Measurements from ENCODE around the gene FRMD6.

Gene FRMD6

DNA sequence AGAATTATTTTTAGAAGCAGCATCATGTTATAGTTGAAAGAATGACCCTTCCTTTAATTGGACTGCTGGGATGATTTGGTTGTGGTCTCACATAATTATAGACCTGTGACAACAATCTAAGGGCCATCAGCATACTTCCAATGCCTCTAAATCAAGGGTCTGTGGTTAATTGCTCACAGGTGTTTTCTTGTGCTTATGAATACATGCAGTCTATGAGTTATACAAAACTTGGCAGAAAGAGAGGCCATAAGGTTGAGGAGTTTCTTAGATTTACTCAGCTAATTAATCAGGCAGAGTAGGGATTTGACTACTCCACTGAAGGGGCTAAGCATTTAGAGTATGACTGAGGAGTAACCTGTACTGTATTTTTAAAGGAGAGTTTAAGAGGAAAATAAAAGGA, 37.0 kb upstream of the FRMD6 start:
- Histone ChIP-seq H3K27me3 (ENCODE audit: insufficient read depth, low read length) (no peaks in the 10 kb centered on the region), H3K9me3 (ENCODE audit: insufficient read depth, low read depth, low read length) (no peaks in the 10 kb centered on the region), H3K4me1 (ENCODE audit: insufficient read depth, low read length) (peaks cover 11% of the 10 kb centered on the region), H3K9ac (ENCODE audit: low read depth, low read length) (no peak overlapping the region), H3K36me3 (ENCODE audit: insufficient read depth, low read length) (no peaks in the 10 kb centered on the region), H3K4me3 (ENCODE audit: low read length) (no peak overlapping the region), H3K27ac (ENCODE audit: low read depth, low read length) (no peak overlapping the region)

GRCh38 chr14:51616256-51616655, 35.5 kb upstream of the FRMD6 start:
- Histone ChIP-seq H3K27ac (ENCODE audit: low read depth, low read length) (no peak overlapping the region), H3K4me3 (ENCODE audit: low read length) (no peak overlapping the region), H3K27me3 (ENCODE audit: insufficient read depth, low read length) (no peaks in the 10 kb centered on the region), H3K9me3 (ENCODE audit: insufficient read depth, low read depth, low read length) (no peaks in the 10 kb centered on the region), H3K36me3 (ENCODE audit: insufficient read depth, low read length) (no peaks in the 10 kb centered on the region), H3K4me1 (ENCODE audit: insufficient read depth, low read length) (peaks cover 4% of the 10 kb centered on the region; the same call in 1 of the 2 replicates), H3K9ac (ENCODE audit: low read depth, low read length) (no peak overlapping the region)
- WGBS = 97% methylated on average over 1 of the region's 1 CpG

- Histone ChIP-seq H3K9me3 (ENCODE audit: insufficient read depth, low read depth, low read length) (no peaks in the 10 kb centered on the region), H3K27me3 (ENCODE audit: insufficient read depth, low read length) (no peaks in the 10 kb centered on the region), H3K4me3 (ENCODE audit: low read length) (no peak overlapping the region), H3K36me3 (ENCODE audit: insufficient read depth, low read length) (no peaks in the 10 kb centered on the region), H3K9ac (ENCODE audit: low read depth, low read length) (no peak overlapping the region), H3K27ac (ENCODE audit: low read depth, low read length) (no peak overlapping the region), H3K4me1 (ENCODE audit: insufficient read depth, low read length) (no peaks in the 10 kb centered on the region)
- WGBS = 81% methylated on average over 3 of the region's 4 CpGs
These were observed 34.8 kb upstream of the FRMD6 start for GRCh38 chr14:51616724-51617409.

GRCh38 chr14:51619561-51619960, 32.1 kb upstream of the FRMD6 start:
- no peak overlapping the region for H3K4me3 ChIP-seq (ENCODE audit: low read length)
- no peak overlapping the region for H3K9ac ChIP-seq (ENCODE audit: low read depth, low read length)
- H3K36me3 ChIP-seq (ENCODE audit: insufficient read depth, low read length) = no peaks in the 10 kb centered on the region
- 84% methylated on average over 4 of the region's 4 CpGs for WGBS
- no peaks in the 10 kb centered on the region for H3K27me3 ChIP-seq (ENCODE audit: insufficient read depth, low read length)
- H3K9me3 ChIP-seq (ENCODE audit: insufficient read depth, low read depth, low read length) = no peaks in the 10 kb centered on the region
- no peak overlapping the region for H3K27ac ChIP-seq (ENCODE audit: low read depth, low read length)
- no peaks in the 10 kb centered on the region for H3K4me1 ChIP-seq (ENCODE audit: insufficient read depth, low read length)

GRCh38 chr14:51620056-51620455, 31.7 kb upstream of the FRMD6 start:
- Histone ChIP-seq H3K27ac (ENCODE audit: low read depth, low read length) (no peak overlapping the region), H3K36me3 (ENCODE audit: insufficient read depth, low read length) (no peaks in the 10 kb centered on the region), H3K27me3 (ENCODE audit: insufficient read depth, low read length) (no peaks in the 10 kb centered on the region), H3K9ac (ENCODE audit: low read depth, low read length) (no peak overlapping the region), H3K9me3 (ENCODE audit: insufficient read depth, low read depth, low read length) (no peaks in the 10 kb centered on the region), H3K4me1 (ENCODE audit: insufficient read depth, low read length) (no peaks in the 10 kb centered on the region), H3K4me3 (ENCODE audit: low read length) (no peak overlapping the region)
- WGBS = 96% methylated on average over 2 of the region's 2 CpGs

- no peaks in the 10 kb centered on the region for H3K4me1 ChIP-seq (ENCODE audit: insufficient read depth, low read length)
- no peak overlapping the region for H3K9ac ChIP-seq (ENCODE audit: low read depth, low read length)
- 100% methylated on average over 2 of the region's 2 CpGs for WGBS
- no peaks in the 10 kb centered on the region for H3K9me3 ChIP-seq (ENCODE audit: insufficient read depth, low read depth, low read length)
- no peaks in the 10 kb centered on the region for H3K27me3 ChIP-seq (ENCODE audit: insufficient read depth, low read length)
- H3K27ac ChIP-seq (ENCODE audit: low read depth, low read length) = no peak overlapping the region
- H3K4me3 ChIP-seq (ENCODE audit: low read length) = no peak overlapping the region
- no peaks in the 10 kb centered on the region for H3K36me3 ChIP-seq (ENCODE audit: insufficient read depth, low read length)
These were observed 30.1 kb upstream of the FRMD6 start for GRCh38 chr14:51621654-51622053.

- H3K9ac ChIP-seq (ENCODE audit: low read depth, low read length) = no peak overlapping the region
- H3K27ac ChIP-seq (ENCODE audit: low read depth, low read length) = no peak overlapping the region
- 89% methylated on average over 2 of the region's 2 CpGs for WGBS
- H3K4me1 ChIP-seq (ENCODE audit: insufficient read depth, low read length) = no peaks in the 10 kb centered on the region
- H3K4me3 ChIP-seq (ENCODE audit: low read length) = no peak overlapping the region
- no peaks in the 10 kb centered on the region for H3K9me3 ChIP-seq (ENCODE audit: insufficient read depth, low read depth, low read length)
- no peaks in the 10 kb centered on the region for H3K27me3 ChIP-seq (ENCODE audit: insufficient read depth, low read length)
- H3K36me3 ChIP-seq (ENCODE audit: insufficient read depth, low read length) = no peaks in the 10 kb centered on the region
These were observed 29.3 kb upstream of the FRMD6 start for GRCh38 chr14:51622376-51622775.

- Histone ChIP-seq H3K9ac (ENCODE audit: low read depth, low read length) (no peak overlapping the region), H3K36me3 (ENCODE audit: insufficient read depth, low read length) (no peaks in the 10 kb centered on the region), H3K27ac (ENCODE audit: low read depth, low read length) (no peak overlapping the region), H3K27me3 (ENCODE audit: insufficient read depth, low read length) (no peaks in the 10 kb centered on the region), H3K4me1 (ENCODE audit: insufficient read depth, low read length) (no peaks in the 10 kb centered on the region), H3K4me3 (ENCODE audit: low read length) (no peak overlapping the region), H3K9me3 (ENCODE audit: insufficient read depth, low read depth, low read length) (no peaks in the 10 kb centered on the region)
- WGBS = 100% methylated on average over 1 of the region's 1 CpG
These were observed 26.6 kb upstream of the FRMD6 start for GRCh38 chr14:51624955-51625569.

- Histone ChIP-seq H3K4me1 (ENCODE audit: insufficient read depth, low read length) (no peaks in the 10 kb centered on the region), H3K9ac (ENCODE audit: low read depth, low read length) (no peak overlapping the region), H3K4me3 (ENCODE audit: low read length) (no peak overlapping the region), H3K27ac (ENCODE audit: low read depth, low read length) (no peak overlapping the region), H3K27me3 (ENCODE audit: insufficient read depth, low read length) (no peaks in the 10 kb centered on the region), H3K9me3 (ENCODE audit: insufficient read depth, low read depth, low read length) (no peaks in the 10 kb centered on the region), H3K36me3 (ENCODE audit: insufficient read depth, low read length) (no peaks in the 10 kb centered on the region)
- 91% methylated on average over 1 of the region's 2 CpGs for WGBS
These were observed 25.5 kb upstream of the FRMD6 start for GRCh38 chr14:51626185-51626584.

DNA sequence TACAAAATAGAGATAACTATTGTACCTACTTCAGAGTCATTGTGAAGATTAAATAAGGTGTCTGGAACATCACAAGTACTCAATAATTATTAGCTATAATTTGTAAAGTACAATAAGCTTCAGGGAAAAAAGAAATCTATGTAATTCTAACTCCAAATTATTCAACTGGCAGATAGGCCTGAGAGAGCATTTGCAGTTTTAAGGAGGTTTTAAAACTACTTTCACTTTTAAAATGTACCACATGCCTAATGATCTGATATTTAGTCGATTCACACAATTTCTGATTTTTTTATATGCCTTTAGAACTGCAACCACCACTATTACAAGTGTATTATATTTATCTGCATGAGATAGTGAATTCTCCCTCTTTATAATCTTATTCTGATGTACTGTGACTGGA, 24.9 kb upstream of the FRMD6 start:
- Histone ChIP-seq H3K27ac (ENCODE audit: low read depth, low read length) (no peak overlapping the region), H3K4me1 (ENCODE audit: insufficient read depth, low read length) (no peaks in the 10 kb centered on the region), H3K9ac (ENCODE audit: low read depth, low read length) (no peak overlapping the region), H3K9me3 (ENCODE audit: insufficient read depth, low read depth, low read length) (no peaks in the 10 kb centered on the region), H3K36me3 (ENCODE audit: insufficient read depth, low read length) (no peaks in the 10 kb centered on the region), H3K4me3 (ENCODE audit: low read length) (no peak overlapping the region), H3K27me3 (ENCODE audit: insufficient read depth, low read length) (no peaks in the 10 kb centered on the region)
- WGBS = 100% methylated on average over 1 of the region's 1 CpG

DNA sequence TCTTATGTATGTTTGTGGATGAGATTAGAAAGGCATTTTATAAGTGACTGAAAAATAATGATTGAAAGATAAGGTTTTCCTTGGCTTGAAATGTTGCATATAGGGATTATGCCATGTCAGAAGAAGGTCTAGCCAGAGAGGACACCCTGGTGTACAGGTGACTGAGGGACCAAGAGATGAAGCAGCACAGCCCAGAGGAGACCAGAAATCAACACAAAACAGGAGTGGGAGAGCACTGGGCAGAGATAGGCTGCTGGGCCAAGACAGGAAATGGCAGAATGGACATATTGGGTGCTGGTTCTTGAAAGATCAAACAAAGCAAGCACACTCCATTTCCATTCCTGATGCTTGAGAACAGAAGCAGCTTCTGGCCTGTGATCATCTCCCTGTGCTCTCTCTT, 24.4 kb upstream of the FRMD6 start:
- H3K9ac ChIP-seq (ENCODE audit: low read depth, low read length) = no peak overlapping the region
- no peak overlapping the region for H3K27ac ChIP-seq (ENCODE audit: low read depth, low read length)
- H3K4me3 ChIP-seq (ENCODE audit: low read length) = no peak overlapping the region
- no peaks in the 10 kb centered on the region for H3K9me3 ChIP-seq (ENCODE audit: insufficient read depth, low read depth, low read length)
- no peaks in the 10 kb centered on the region for H3K4me1 ChIP-seq (ENCODE audit: insufficient read depth, low read length)
- H3K27me3 ChIP-seq (ENCODE audit: insufficient read depth, low read length) = no peaks in the 10 kb centered on the region
- no peaks in the 10 kb centered on the region for H3K36me3 ChIP-seq (ENCODE audit: insufficient read depth, low read length)

DNA sequence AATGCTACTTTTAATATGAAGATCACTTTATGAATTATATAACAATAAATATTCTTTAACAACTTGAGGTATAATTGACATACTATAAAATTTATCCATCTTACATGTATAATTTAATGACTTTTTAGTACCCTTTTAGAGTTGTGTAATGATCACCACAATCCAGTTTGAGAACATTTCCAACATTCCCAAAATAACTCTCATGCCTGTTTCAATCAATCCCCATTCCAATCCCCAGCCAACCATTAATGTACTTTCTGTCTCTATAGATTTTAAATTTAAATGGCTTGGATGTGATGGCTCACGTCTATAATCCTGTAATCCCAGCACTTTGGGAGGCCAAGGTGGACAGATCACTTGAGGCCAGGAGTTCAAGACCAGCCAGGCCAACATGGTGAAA, 23.5 kb upstream of the FRMD6 start:
- no peak overlapping the region for H3K27ac ChIP-seq (ENCODE audit: low read depth, low read length)
- no peak overlapping the region for H3K9ac ChIP-seq (ENCODE audit: low read depth, low read length)
- H3K4me1 ChIP-seq (ENCODE audit: insufficient read depth, low read length) = no peaks in the 10 kb centered on the region
- WGBS = 100% methylated on average over 1 of the region's 1 CpG
- no peak overlapping the region for H3K4me3 ChIP-seq (ENCODE audit: low read length)
- H3K9me3 ChIP-seq (ENCODE audit: insufficient read depth, low read depth, low read length) = no peaks in the 10 kb centered on the region
- no peaks in the 10 kb centered on the region for H3K27me3 ChIP-seq (ENCODE audit: insufficient read depth, low read length)
- no peaks in the 10 kb centered on the region for H3K36me3 ChIP-seq (ENCODE audit: insufficient read depth, low read length)
